Measurements from ENCODE around the gene SPAAR.

DNA sequence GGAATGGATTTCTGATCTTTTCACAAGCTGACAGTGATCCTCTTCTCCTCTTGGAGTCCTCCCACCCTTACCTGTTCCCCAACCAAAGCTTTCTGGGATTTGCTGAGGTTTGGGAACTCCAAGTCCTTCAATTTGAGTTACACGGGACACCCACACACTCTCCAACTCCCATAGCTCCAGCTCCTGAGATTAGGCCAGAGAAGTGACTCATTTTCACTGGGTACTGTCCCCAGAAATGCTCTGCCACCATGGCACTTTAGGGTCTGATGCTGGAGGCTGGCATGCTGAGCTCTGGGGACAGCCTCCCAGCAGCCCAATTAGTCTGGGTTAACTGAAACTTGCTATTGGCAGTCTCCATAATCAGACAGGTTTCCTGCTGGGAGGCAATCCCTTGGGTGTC lies 17.2 kb upstream of the SPAAR start:
- TF ChIP-seq EZH2 (IDR thresholded peaks at IDR 0.05): no peak
- no peak for TF ChIP-seq POLR2AphosphoS5 (IDR thresholded peaks at IDR 0.05; ENCODE audit: borderline replicate concordance, low read depth, low read length)
- TF ChIP-seq FOXP2 (optimal IDR thresholded peaks at IDR 0.05; ENCODE audit: control extremely low read depth, extremely low read length, insufficient read depth): no peak

Measured in SK-N-MC (cell line).